DMS114 treated with DMSO at 0.1 percent for 48 hours (cell line): ENCODE results near the gene CDHR2.
"Not testable (repeated sequence)": the region's sequence is repeated elsewhere in the genome, so short reads cannot be mapped to it uniquely, and the experiment has no call there.

Experiments
- DNase-seq: peaks from one replicate; lab custom pipeline; 2025; ENCODE audit not compliant: unreplicated experiment; lab: John Stamatoyannopoulos, UW

Gene CDHR2

DNA sequence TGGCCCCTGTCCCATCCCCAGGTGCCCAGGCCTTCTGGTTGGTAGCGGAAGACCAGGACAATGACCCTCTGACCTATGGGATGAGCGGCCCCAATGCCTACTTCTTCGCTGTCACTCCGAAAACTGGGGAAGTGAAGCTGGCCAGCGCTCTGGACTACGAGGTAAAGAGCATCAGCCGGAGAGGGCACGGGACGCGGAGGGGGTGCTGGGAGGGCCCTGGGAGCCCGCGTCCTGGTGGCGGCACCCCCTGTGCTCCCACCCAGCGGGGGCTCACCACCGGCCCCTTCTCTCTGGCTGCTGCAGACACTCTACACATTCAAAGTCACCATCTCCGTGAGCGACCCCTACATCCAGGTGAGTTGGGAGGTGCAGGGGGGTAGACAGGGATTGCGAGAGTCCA is 19.5 kb downstream of the CDHR2 start:
- DNase-seq = no peak

DNA sequence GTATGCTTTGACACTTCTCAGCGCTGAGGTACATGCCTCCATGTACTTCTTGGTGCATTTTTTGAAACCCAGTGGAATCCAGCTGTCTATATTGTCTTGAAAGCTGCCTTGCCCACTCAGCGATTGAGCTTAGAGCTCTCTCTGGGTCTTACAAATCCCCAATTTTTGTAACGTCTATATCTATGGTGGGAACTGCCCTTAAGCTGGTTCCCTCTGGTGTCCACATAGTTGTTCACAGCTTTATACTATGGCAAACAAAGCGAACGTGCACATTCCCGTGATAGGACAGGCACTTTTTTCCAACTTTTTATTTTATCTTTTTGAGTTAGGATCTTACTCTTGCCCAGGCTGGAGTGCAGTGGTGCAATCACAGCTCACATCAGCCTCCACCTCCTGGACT is 20.9 kb downstream of the CDHR2 start:
- DNase-seq = no peak

DNA sequence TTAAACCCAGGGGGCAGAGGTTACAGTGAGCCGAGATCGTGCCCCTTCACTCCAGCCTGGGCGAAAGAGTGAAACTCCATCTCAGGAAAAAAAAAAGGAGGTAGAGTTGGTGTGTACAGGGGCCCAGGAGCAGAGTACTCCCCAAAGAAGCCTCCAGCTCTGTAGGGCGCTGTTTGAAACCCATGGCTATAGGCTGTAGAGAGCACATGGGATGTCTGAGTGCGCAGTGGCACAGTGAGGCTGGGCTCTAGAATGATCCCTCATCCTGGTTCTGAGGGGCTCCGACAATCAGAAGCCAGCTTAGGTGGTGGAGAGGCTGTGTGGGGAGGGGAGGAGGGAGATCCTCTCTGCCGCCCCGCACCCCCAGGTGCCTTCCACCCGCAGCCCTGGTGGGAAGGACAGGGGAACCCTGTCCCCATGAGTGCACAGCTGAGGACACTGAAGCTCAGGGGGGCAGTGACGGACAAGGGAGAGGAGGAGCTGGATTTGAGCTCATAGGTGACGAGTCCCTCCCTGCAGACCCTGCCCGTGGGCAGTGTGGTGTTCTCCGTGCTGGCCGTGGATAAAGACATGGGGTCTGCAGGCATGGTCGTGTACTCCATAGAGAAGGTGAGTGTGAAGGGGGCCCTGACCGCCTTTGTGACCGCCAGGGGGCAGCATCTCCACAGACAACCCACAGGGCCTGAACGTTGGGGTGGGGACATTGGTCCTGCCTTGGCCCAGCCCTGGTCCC is 24.6 kb downstream of the CDHR2 start:
- peak; percentile 14 for DNase-seq

DNA sequence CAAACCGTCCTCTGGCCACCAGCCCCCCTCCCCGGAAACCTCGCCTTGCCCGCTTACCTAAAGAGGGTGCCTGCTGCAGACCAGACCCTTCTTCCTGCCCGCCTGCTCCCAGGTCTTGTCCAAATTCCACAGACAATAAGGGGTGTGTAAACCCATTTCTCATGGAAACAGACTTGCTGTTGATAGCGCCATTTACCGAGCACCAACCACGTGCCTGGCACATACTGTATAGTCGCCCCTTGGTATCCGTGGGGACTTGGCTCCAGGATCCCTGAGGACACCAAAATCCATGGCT is 25.1 kb downstream of the CDHR2 start:
- DNase-seq = no peak

DNA sequence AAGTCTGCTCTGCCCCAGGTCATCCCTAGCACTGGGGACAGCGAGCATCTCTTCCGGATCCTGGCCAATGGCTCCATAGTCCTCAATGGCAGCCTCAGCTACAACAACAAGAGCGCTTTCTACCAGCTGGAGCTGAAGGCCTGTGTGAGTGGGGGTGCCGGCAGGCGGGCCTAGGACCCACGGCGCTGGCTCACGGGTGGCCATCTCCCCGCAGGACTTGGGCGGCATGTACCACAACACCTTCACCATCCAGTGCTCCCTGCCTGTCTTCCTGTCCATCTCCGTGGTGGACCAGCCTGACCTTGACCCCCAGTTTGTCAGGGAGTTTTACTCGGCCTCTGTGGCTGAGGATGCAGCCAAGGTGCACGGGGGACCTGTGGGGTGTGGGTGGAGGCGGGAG is 25.9 kb downstream of the CDHR2 start:
- DNase-seq = no peak

- no peak for DNase-seq
Observed at GRCh38 chr5:176575488-176576422, 26.6 kb downstream of the CDHR2 start.

GRCh38 chr5:176577312-176578176 is 28.4 kb downstream of the CDHR2 start:
- DNase-seq = no peak

- DNase-seq = no peak
Observed at GRCh38 chr5:176578391-176578808, 29.3 kb downstream of the CDHR2 start.

DNA sequence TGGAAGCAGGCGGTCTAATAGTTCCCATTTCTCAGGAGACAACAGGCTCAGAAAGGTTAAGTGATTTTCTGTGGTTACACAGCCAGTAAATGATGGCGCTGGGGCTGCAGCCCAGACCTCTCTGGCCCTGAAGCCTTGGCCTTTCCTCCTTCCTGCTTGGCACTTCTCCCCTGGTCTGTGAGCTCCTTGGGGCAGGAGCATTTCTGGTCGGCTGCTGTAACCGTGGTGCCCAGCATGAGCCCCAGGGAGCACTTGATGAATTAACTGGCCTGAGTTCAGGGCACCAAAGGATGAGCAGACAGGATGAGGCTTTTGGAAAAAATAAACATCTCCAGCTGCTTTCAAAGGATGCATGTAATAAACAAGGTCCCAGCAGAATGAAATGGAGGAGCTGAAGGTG is 30.2 kb downstream of the CDHR2 start:
- no peak for DNase-seq

GRCh38 chr5:176581361-176581760 is 32.2 kb downstream of the CDHR2 start:
- DNase-seq = no peak

- DNase-seq = no peak
Observed at GRCh38 chr5:176583076-176583475, 33.9 kb downstream of the CDHR2 start.

- DNase-seq = no peak
Observed at GRCh38 chr5:176587398-176587797, 38.3 kb downstream of the CDHR2 start.

- no peak for DNase-seq
Observed at GRCh38 chr5:176588297-176588696, 39.2 kb downstream of the CDHR2 start.

GRCh38 chr5:176589039-176589769 is 40.1 kb downstream of the CDHR2 start:
- DNase-seq = no peak

GRCh38 chr5:176590035-176590717 is 41.0 kb downstream of the CDHR2 start:
- no peak for DNase-seq

GRCh38 chr5:176591667-176592066 is 42.5 kb downstream of the CDHR2 start:
- DNase-seq = not testable (repeated sequence)

- no peak for DNase-seq
Observed at GRCh38 chr5:176592573-176592972, 43.4 kb downstream of the CDHR2 start.

DNA sequence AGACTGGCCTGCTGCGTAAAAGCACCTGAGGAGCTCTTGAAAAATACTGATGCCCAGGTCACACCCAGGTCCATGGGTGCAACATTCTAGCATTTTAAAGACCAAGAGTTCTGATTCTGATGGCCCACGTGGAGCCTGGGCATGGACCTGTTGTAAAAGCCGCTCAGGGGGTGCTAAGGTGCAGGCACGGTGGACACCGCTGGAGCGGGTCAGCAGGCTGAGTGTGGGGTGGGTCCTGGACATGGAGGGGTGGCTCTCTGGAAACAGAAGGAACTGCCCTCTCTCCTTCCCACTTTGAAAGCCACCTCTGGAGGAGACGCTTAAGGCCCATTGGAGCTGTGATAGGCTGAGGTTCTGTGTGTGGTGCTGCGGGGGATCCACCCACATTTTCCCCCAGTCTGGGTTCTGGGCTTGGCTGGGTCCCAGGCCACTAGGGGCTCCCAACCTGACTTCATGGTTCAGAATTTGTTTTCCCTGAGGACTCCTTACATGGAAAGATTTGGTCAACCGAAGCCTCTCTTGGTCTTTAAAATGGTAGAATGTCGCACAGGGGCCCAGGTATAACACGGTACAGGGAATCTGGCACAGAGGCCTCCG is 44.2 kb downstream of the CDHR2 start:
- DNase-seq = no peak

GRCh38 chr5:176594554-176594953 is 45.4 kb downstream of the CDHR2 start:
- DNase-seq = no peak
